HG03108 (cell line): Measurements from ENCODE around the gene CACNA1I.

Experiments
- ATAC-seq: cut with Tn5 transposase; IDR thresholded peaks from one replicate; pipeline ENCODE4 v1.9.1; 2021; ENCODE audit warnings: moderate library complexity; ENCODE audit not compliant: unreplicated experiment

Gene CACNA1I

GRCh38 chr22:39686776-39687525 is 116.4 kb downstream of the CACNA1I start:
- no peak for ATAC-seq

DNA sequence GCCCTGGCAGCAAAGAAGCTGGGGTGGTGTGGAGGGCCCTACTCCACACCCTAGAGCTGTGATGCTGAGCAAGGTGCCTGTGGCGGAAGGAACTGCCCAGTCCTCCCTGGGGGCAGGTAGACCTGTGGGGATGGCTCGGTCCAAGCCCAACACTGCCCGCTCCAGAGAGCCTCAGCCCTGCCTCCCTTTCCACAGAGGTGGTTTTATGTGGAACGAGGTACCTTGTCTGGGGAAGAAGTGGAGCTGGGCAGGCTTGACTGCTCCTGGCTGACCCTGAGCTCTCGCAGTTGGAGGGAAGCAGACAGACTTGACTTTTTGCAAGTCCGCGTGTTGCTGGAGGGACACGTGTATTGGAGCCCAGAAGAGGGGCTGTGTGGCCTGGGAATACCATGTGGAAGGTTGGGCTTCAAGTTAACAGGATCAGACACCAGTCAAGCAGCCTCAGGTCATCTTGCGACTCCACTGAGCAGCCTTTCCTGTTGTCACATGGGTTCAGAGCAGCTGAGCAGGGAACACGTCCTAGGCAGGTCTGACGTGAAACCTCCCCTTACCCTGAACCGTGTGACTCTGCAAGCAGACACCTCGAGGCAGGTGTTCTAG is 117.7 kb downstream of the CACNA1I start:
- no peak for ATAC-seq

DNA sequence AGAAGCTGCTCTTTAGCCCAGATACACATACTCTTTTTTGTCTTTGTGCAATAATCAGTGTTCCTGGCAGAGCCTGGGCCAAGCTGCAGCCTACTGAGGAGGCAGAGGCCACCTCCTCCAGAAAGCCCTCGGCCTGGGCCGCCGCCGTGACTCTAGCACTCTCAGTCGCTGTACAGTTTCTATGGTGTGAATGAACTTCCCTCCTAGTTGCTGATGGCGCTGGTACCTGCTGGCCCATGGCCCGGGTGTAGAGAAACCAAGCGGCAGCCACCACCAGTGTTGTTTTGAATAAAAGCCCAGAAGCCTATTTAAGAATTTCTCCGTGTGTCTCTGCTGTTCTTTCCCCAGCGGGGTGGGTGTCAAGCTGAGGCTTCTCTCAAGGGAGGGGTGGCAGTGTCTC is 118.9 kb downstream of the CACNA1I start:
- no peak for ATAC-seq

DNA sequence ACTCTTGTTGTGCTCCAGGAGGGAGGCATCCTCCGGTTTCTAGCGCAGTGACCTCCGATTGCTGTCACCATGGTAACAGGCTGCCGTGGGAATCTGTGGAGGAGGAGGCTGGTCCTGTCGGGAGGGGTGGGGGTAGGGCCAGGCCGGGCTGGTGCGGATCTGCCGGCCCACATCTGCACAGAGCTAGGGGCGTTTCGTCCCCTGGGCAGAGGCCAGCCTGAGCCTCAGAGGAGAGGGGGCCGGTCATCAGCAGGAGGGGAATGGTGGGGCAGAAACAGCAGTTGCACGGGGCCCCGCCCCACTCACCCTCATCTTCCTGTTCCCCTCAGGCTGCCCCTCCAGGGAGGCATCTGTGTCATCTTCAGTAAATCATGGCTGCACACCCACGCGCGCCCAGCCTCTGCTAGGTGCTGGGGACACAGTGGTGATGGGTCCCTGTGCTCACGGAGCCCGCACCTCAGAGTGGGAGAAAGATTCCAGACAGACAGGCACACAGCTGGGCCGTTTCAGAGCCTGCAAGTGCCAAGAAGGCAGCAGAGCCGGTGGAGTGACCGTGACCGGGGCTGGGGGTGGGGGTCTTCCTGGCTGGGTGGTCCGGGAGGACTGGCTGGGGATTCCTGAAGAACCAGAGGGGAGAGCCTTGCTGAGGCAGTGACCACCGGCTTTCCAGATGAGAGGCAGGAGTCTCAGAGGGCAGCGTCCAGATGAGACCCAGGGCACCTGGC is 120.5 kb downstream of the CACNA1I start:
- no peak for ATAC-seq

GRCh38 chr22:39693943-39694500 is 123.5 kb downstream of the CACNA1I start:
- no peak for ATAC-seq

DNA sequence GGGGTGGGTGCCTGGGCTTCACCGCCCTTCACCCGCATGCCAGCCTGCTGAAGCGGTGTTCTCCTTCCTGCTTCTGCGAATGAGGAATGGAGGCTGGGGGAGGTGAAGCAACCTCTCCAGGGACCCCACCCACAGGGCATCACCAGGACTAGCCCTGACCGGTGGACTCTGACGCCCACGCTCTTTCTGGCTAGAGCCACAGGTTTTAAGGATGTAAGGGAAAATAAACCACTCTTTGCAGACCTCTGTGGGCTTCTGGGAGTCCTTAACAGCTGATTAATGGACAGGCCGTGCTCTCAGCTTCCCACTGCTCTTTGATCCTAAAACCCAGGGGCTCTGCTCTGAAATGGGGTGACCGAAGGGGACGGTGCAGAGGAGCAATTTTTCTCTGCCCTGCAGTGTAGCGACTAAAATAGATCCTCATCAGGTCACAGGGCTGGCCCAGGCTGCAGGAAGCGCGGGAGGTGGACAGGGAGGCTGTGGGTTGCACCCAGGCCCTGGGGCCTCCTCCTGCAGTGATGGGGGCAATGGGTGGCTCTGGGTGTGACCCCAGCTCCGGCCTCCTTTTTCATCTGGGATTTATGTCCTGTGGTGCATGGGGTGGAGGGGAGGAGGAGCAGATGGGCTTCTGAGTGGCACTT is 127.4 kb downstream of the CACNA1I start:
- no peak for ATAC-seq

DNA sequence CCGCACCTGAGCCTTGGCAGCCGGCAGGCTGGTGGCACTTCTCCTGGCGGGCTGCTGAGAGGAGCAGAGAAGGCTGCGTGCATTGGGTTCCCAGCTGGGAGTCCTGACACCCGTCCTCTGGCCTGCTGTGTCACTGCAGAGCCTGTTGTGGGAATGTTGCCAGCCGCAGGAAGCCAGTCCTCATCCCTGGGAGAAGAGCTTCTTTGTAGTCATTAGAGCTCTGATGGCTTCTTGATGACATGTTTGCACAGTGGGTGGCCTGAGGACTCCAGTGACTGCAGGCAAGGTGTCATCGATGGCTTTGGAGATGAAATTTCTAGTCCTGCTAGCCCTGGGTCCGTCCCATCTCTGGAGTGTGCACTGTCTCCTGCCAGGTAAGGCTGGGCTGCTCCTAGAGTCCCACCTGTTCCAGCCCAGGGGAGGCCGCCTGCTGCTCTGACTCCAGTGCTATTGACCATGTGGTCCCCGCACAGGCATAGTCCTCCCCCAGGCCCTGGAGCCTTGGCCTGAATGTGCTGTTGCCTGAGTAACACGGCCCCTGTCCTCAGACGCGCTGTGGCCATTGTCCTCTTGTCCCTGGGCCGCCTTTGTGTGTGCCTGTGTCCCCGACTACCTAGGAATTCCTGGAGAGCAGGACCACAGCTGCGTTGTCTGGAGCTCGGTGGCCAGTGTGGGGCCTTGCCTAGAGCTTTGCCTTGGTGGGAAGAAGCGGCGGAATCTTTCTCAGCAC is 129.2 kb downstream of the CACNA1I start:
- no peak for ATAC-seq

GRCh38 chr22:39700565-39700964 is 130.0 kb downstream of the CACNA1I start:
- ATAC-seq = no peak

DNA sequence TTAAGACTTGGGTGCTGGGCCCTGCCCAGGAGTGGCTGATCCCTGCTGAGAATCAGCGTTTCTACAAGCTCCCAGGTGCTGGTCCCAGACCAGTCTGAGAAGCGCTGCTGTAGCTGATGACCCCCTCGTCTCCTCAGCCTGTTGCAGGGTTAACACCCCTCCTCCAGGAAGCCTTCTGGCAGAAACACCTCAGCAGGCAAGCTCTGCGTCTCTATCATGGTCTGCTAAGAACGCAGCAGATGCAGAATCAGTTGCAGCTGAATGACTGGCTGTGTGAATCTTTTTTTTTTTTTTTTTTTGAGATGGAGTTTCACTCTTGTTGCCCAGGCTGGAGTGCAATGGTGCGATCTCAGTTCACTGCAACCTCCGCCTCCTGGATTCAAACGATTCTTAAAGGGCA is 132.5 kb downstream of the CACNA1I start:
- no peak for ATAC-seq

DNA sequence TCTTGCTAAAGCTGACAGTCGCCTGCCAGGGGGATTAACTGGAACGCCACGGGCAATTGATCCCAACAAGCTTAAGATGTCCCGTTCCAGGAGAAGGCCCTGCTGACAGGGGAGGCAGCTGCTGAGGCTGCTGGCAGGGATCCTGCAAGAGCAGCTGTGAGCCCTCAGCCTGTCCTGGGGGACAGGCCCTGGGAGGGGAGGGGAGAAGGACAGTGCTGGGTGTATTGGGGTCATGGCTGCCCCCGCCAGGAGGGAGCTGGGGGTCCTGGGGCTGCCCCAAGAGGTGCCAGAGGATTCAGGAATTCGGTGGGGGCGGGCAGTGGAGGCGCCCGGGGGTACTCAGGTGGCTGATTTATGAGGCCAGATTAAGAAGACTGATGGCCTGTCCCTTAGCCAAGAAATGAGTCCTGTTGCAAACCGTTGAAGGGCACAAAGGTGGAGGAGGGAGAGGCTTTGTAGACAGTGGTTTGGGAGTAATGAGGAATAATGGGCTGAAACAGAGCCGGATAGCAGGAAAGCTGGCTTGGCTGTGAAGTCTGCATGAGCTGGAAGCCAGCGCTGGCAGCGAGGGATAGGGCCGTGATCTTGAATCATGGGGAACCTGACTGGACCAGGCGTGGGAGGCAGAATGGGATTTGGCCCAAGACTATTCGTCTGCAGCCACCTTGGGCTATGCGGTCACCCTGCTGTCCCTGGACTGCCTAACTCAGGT is 133.5 kb downstream of the CACNA1I start:
- no peak for ATAC-seq

- no peak for ATAC-seq
Observed at GRCh38 chr22:39705386-39705785, 134.8 kb downstream of the CACNA1I start.

- ATAC-seq = no peak
Observed at GRCh38 chr22:39706376-39707140, 136.0 kb downstream of the CACNA1I start.

GRCh38 chr22:39707351-39707750 is 136.8 kb downstream of the CACNA1I start:
- no peak for ATAC-seq

- ATAC-seq = no peak
Observed at GRCh38 chr22:39707816-39708215, 137.3 kb downstream of the CACNA1I start.

- no peak for ATAC-seq
Observed at GRCh38 chr22:39710380-39711150, 140.0 kb downstream of the CACNA1I start.

- ATAC-seq = no peak
Observed at GRCh38 chr22:39712081-39712480, 141.5 kb downstream of the CACNA1I start.

DNA sequence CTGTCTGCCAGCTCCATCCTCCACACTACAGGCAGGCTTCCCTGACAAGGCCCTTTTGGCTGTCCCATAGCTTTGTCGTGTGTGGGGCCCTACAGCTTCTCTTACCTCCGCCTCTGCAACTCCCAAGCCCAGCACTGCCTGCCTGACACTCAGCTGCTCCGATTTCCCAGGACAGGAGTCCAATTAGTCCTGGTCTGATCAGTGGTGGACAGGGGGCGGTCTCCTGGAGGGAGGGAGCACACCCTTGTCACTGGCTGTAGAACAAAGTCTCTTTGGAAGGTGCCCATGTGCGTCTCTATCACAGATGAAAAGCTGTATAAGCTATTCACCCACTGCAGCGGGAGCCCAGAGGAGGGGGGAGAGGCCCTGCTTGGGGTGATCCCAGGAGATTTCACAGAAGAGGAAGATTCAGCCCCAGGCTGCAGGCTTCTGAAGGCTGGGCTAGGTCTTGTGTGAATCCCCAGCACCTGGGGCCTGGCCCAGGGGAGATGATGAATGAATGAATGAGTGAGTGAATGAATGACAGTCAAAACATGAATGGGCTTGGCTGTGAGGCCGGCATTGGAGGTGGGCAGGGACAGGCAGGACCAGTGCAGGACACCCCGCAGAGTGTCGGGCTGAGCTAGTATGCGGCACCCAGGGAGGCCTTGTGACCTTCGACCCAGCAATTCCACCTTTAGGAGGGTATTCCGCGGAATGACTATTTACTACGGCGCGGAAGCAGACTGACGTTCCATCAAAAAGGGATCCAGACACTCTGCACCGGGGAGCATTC is 142.4 kb downstream of the CACNA1I start:
- no peak for ATAC-seq

GRCh38 chr22:39713799-39714290 is 143.3 kb downstream of the CACNA1I start:
- ATAC-seq = no peak
